Activated B cell treated with CpG ODN at 0.5 μM for 24 hours (primary cell): Measurements from ENCODE around the gene IGFBP4. TPM values are rescaled to one million over a fixed set of nuclear protein-coding genes. Genes with fewer than 3 reads are reported as not detected.

Experiments
- ATAC-seq: fragments of 200-7000 bp; cut with Tn5 transposase; one replicate; pipeline ENCODE4 v1.10.0; 2021; ENCODE audit warnings: low read depth, mild to moderate bottlenecking, moderate library complexity
- CTCF ChIA-PET: fragments of 350-600 bp; sonication (Branson Sonifier 250); formaldehyde crosslinking; loops from one replicate; lab custom pipeline; 2021; ENCODE audit warnings: antibody characterized with exemption; lab: Charles Lee
- POLR2A ChIA-PET: fragments of 350-600 bp; sonication (Branson Sonifier 250); formaldehyde crosslinking; loops from one replicate; lab custom pipeline; 2021; ENCODE audit warnings: antibody characterized with exemption; lab: Charles Lee
- DNase-seq: peaks from one replicate; pipeline ENCODE4 v3.0.0; 2022
- H3K27ac Mint-ChIP-seq: one replicate; pipeline ENCODE4 v1.8.0; 2020; ENCODE audit warnings: mixed read lengths
- H3K27me3 Mint-ChIP-seq: one replicate; pipeline ENCODE4 v1.8.0; 2021; ENCODE audit warnings: mixed read lengths
- H3K36me3 Mint-ChIP-seq: one replicate; pipeline ENCODE4 v1.8.0; 2021; ENCODE audit warnings: low read depth, mixed read lengths
- H3K4me1 Mint-ChIP-seq: one replicate; pipeline ENCODE4 v1.8.0; 2021; ENCODE audit warnings: mixed read lengths
- H3K4me3 Mint-ChIP-seq: one replicate; pipeline ENCODE4 v1.8.0; 2020; ENCODE audit warnings: mild to moderate bottlenecking, mixed read lengths
- H3K9me3 Mint-ChIP-seq: one replicate; pipeline ENCODE4 v1.8.0; 2020; ENCODE audit warnings: mixed read lengths
- CTCF ChIP-seq: fragments of 200-600 bp; IDR thresholded peaks from one replicate; pipeline ENCODE4 v1.8.0; 2022; ENCODE audit warnings: antibody characterized with exemption, mild to moderate bottlenecking
- intact Hi-C: fragments of 100-400 bp; cut with micrococcal nuclease; formaldehyde crosslinking; loops from one replicate; pipeline ENCODE4 v1.15.1; 2024
- total RNA-seq: library from RNA; stranded (reverse); gene quantifications from 2 replicates; pipeline ENCODE4 v1.2.3, GENCODE V29; 2022

IGFBP4 gene
- total RNA-seq, 1 donor from 2014 or later, result 18.0 TPM

- POLR2A ChIA-PET, result interaction anchor here (0.6 to 5.1 kb wide), 15 partner anchors 32 to 1222 kb away, joined by 3 to 58 read pairs (median 4); partner anchors contain the start of gene CCR7
- H3K4me1 Mint-ChIP-seq, result peaks cover 37% of the 10 kb centered on the region
Observed at GRCh38 chr17:40443988-40444899, 994 bp downstream of the IGFBP4 start.

GRCh38 chr17:40445751-40446468, 2.7 kb downstream of the IGFBP4 start:
- Mint-ChIP-seq H3K4me3 (peak overlapping the region; percentile 81), H3K27ac (no peak overlapping the region), H3K4me1 (peaks cover 37% of the 10 kb centered on the region)

More at GRCh38 chr17:40443988-40444899, 994 bp downstream of the IGFBP4 start:
- ATAC-seq (no peak), DNase-seq (no peak)
- intact Hi-C loops, result loop anchor here (1.0 to 5.0 kb wide), 6 partner anchors 38 to 1203 kb away; no protein-coding TSS in a partner anchor
- TF ChIP-seq CTCF, result no peak
- H3K27ac Mint-ChIP-seq, result peak overlapping the region; percentile 79
- CTCF ChIA-PET, result interaction anchor here (0.8 to 7.3 kb wide), 10 partner anchors 32 to 203 kb away, joined by 3 to 111 read pairs (median 4); partner anchors contain the start of gene SMARCE1
- no peaks in the 10 kb centered on the region for H3K9me3 Mint-ChIP-seq
- H3K4me3 Mint-ChIP-seq, result peak overlapping the region; percentile 81
- no peaks in the 10 kb centered on the region for H3K27me3 Mint-ChIP-seq
- H3K36me3 Mint-ChIP-seq, result no peaks in the 10 kb centered on the region

GRCh38 chr17:40447148-40447644, 3.9 kb downstream of the IGFBP4 start:
- DNase-seq, result no peak
- Mint-ChIP-seq H3K4me3 (no peak overlapping the region), H3K27me3 (no peaks in the 10 kb centered on the region), H3K9me3 (no peaks in the 10 kb centered on the region), H3K4me1 (peaks cover 32% of the 10 kb centered on the region), H3K36me3 (peaks cover 2% of the 10 kb centered on the region), H3K27ac (no peak overlapping the region)
- TF ChIP-seq CTCF, result no peak
- ChIA-PET POLR2A (interaction anchor here (0.7 to 1.0 kb wide), 4 partner anchors 9 to 29 kb away, joined by 3 to 6 read pairs (median 3); partner anchors contain the start of gene TOP2A), CTCF (interaction anchor here (0.6 to 2.2 kb wide), 3 partner anchors 33 to 89 kb away, joined by 4 to 11 read pairs (median 5); no protein-coding TSS in a partner anchor)
- intact Hi-C loops, result no loop called here
- no peak for ATAC-seq

More at GRCh38 chr17:40445751-40446468, 2.7 kb downstream of the IGFBP4 start:
- intact Hi-C loops, result no loop called here
- no peak for TF ChIP-seq CTCF
- Mint-ChIP-seq H3K36me3 (no peaks in the 10 kb centered on the region), H3K9me3 (no peaks in the 10 kb centered on the region), H3K27me3 (no peaks in the 10 kb centered on the region)
- ChIA-PET POLR2A (interaction anchor here (0.7 kb wide), 1 partner anchor 17 kb away, joined by 3 read pairs; no protein-coding TSS in a partner anchor), CTCF (interaction anchor here (0.6 to 7.3 kb wide), 4 partner anchors 31 to 542 kb away, joined by 3 to 111 read pairs (median 8); no protein-coding TSS in a partner anchor)
- no peak for DNase-seq
- ATAC-seq, result no peak

- peaks cover 8% of the 10 kb centered on the region for H3K36me3 Mint-ChIP-seq
- H3K9me3 Mint-ChIP-seq, result no peaks in the 10 kb centered on the region
- CTCF ChIA-PET, result interaction anchor here (0.6 to 2.2 kb wide), 2 partner anchors 85 to 90 kb away, joined by 5 to 11 read pairs; no protein-coding TSS in a partner anchor
- no peaks in the 10 kb centered on the region for H3K27me3 Mint-ChIP-seq
- no peak for TF ChIP-seq CTCF
- intact Hi-C loops, result no loop called here
- H3K4me1 Mint-ChIP-seq, result peaks cover 29% of the 10 kb centered on the region
- ATAC-seq (no peak), DNase-seq (no peak)
- H3K4me3 Mint-ChIP-seq, result no peak overlapping the region
- no peak overlapping the region for H3K27ac Mint-ChIP-seq
- POLR2A ChIA-PET, result interaction anchor here (0.9 to 1.0 kb wide), 3 partner anchors 9 to 28 kb away, joined by 3 to 6 read pairs (median 3); no protein-coding TSS in a partner anchor
Observed at GRCh38 chr17:40447806-40448205, 4.6 kb downstream of the IGFBP4 start.
